CD4-positive, alpha-beta T cell treated with Interleukin-6 at 100 ng/mL for 8 hours (primary cell): ENCODE data around the gene ITFG2.

Experiments used
- DNase-seq: peaks from one replicate; pipeline ENCODE4 v3.0.0-alpha.2; 2020; ENCODE audit warnings: mixed read lengths, low spot score

Gene ITFG2

DNA sequence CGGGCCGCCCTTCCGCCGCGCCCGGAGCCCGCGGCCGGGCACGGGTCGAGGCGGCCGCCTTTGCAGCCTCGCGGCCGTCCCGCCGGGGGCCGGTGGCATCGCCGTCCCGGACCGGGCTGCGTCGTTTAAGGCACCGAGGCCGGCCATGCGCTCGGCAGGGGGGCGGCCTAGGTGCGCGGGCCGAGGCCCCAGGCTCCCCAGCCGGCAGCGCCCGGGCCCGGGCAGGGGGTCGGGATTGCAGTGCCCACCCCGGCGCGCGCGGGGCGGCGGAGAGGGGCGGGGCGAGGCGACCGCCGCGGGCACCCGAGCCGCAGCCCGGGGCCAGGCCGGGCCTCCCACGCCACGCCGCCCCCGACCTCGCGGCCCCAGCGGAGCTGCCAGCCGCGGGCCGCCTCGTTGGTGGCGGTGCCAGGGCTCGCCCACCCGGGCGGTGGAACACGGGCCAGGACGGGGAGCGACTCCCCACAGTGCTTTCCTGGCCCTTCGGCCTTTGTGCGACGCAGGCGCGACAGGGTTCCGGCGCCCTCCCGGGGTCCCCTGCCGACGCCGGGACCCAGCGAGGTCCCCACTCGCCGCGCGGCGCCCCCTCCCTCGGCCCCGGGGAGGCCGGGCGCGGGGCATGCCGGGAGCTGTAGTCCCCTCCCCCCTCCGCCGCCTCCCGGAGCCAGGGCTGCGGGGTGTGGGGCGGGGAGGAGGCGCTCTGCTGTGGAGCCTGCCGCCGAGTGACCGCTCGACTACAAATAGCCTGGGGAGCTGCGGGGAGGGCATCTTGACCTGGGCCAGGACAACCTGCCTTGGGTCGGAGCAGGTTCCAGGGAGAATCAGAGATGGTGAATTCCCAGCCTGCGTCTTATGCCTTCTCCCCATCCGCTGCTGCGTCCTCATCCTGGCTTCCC, 16.9 kb upstream of the ITFG2 start:
- peak; percentile 66 for DNase-seq

DNA sequence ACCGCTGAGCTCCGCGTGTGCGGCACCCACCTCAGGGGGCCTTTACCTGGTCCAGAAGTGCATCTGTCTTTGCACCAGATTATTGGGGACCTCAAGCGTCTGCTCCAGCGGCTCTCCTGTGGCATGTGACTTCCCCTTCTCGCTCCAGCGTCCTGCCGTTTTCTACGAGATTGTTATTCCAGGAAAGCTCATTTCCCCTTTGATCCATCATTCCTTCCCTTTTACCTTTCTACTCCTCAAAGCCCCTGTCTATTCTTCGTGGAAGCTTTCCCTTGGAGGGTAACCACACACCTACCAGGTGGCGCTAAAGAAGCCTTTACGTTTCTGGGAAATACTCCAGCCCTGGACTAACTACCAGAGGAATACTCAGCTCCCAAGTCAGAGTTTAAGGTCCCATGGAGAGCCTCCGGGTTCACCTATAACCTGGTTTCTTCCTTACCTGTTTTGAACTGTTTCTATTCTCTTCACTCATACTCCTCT, 16.2 kb upstream of the ITFG2 start:
- DNase-seq: no peak

DNA sequence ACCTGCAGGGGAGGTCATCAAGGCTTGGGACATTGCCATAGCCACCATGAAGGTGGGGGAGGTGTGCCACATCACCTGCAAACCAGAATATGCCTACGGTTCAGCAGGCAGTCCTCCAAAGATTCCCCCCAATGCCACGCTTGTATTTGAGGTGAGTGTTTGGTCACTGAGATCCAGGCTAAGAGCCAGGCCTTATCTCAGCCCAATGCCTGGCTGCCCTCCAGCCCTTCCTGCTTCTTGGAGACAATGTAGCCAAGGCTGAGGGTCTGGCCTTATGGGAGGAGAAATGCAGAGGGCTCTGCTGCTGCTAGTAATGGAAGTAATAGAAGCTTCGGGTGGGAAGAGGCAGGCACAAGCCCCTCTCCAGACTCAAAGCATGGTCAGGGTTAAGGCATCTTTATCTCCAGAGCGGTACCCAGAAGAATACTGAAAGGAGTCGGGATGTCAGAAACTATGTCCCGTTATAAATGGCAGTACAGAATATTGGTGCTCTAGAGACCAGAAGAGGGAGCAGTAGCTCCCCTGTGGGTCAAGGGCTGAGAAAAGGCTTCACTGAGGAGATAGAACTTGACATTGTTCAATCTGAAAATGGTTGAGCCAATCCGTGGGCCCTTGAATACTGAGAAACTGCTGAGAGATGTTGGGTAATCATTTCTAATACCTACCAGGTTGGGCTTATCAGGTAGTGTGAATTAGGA, 14.6 kb upstream of the ITFG2 start:
- DNase-seq: no peak

DNA sequence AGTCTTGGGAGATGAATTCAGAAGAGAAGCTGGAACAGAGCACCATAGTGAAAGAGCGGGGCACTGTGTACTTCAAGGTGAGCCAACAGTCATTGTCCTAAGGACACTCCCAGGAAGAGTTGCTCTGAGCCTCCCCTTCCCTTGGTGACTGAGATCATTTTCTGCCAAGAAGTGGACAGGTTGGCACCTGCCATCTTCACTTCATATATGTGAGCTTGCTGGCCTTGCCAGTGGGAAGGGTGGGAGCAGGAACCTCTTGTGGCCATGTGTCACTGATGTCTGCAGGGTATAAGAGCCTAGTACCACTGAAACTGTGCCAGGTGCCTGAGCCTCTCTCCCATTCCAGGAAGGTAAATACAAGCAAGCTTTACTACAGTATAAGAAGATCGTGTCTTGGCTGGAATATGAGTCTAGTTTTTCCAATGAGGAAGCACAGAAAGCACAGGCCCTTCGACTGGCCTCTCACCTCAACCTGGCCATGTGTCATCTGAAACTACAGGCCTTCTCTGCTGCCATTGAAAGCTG, 12.4 kb upstream of the ITFG2 start:
- DNase-seq: no peak

DNA sequence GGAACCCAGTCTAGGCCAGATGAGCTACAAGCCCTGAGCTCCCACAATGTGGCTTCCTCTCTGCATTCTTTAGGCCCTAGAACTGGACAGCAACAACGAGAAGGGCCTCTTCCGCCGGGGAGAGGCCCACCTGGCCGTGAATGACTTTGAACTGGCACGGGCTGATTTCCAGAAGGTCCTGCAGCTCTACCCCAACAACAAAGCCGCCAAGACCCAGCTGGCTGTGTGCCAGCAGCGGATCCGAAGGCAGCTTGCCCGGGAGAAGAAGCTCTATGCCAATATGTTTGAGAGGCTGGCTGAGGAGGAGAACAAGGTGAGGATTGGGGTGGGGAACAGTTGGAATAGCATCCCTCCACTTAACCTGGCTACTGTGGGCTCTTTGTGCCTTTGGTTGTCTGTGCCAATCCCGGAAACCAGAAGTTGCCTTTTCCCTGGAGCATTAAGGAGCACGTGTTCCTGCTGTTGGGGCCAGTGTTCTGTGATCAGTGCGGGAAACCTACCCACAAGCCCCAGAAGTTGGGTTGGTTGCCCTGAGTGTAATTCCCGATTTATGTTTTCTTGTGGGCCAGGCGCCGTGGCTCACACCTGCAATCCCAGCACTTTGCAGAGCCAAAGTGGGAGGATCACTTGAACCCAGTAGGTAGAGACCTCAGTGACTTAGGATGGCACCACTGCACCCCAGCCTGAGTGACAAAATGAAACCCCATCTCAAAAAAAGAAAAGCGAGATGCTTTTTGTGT, 11.3 kb upstream of the ITFG2 start:
- no peak for DNase-seq

DNA sequence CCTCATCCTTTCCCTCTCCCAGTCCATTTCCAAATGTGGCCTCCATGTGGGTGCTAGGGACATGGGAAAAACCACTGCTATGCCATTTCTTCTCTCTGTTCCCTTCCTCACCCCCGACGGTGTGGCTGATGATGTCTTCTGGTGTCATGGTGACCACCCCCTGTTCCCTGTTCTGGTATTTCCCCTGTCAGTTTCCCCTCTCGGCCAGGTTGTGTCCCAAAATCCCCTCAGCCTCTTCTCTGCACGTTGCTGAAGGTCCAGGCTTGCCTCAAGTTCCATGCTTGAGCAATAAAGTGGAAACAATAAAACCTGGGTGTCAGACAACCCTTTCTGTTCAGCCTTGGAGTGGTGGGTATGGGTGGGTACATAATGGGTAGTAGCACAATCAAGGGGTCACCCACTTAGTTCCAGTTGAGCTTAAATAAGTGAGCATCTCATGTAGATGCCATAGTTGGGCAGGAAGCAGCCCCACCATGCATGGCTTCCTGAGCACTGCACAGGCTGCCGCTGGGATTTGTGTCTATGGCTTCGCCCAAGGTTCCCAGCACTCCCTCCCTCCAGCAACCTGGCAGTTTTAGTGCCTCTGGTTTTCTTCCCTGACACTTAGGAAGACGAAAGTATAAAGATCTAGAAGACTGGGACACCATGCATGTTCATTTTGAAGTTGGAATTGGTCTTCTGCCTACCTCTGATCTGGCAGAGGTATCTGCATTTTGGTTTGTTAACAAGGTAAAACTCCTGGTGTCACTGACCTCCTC, 8.7 kb upstream of the ITFG2 start:
- no peak for DNase-seq

DNA sequence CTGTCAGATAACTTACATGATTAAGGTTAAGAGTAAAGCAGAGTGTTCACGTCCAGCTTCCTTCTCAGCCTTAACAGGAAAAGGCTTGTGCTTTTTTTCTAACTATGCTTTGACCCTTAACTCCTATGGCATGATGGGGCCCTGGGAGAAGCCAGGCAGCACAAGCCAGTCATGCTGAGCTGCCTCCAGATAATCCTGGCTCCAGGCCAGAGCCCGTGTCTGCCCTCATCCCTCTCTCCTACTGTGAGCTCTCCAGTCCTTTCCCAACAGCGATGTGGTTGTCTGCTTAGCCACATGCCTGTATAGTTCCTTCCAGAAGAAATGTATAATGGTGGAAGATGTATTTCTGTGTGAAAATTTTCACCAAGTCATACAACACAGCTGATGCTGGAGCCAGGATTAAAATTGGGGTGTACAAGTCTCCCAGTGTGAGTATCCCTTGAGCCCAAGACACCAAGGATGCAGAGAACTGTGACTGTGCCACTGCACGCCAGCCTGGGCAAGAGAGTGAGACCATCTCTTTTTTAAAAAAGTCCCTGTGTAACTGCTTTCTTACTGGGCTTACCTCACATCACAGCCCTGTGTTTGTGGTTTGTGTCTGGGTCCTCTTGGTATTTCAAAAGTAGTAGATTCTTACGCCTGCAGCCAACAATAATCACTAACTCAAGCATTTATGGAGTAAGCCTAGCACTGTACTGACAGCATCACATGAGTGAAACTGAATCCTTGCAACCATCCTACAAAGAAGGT, 7.9 kb upstream of the ITFG2 start:
- no peak for DNase-seq

DNA sequence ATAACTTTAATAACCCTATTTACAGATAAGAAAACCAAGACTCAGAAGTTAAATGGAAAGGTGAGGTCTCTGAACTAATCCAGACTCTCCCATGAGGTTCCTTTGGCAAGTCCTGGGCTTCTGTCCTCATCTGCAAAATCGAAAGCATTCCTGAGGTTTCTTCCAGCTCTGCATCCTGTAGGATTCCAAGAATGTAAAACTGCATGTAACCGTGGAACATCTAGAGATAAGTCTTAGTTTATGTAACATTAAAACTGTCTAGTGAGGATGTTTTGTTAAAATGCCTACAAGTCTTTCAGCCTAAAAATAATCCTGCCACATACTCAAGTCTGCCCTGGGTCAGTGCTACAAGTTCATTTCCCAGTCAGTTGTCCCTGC, 7.3 kb upstream of the ITFG2 start:
- no peak for DNase-seq

DNA sequence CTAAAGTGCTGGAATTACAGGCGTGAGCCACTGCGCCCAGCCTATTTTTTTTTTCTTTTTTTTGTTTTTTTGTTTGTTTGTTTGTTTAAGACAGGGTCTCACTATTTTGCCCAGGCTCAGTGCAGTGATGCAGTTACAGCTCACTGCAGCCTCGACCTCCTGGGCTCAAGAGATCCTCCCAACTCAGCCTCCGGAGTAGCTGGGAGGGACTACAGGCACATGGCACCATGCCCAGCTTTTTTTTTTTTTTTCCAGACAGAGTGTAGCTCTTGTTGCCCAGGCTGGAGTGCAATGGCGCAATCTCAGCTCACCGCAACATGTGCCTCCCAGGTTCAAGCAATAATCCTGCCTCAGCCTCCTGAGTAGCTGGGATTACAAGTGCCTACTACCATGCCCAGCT, 5.8 kb upstream of the ITFG2 start:
- no peak for DNase-seq

DNA sequence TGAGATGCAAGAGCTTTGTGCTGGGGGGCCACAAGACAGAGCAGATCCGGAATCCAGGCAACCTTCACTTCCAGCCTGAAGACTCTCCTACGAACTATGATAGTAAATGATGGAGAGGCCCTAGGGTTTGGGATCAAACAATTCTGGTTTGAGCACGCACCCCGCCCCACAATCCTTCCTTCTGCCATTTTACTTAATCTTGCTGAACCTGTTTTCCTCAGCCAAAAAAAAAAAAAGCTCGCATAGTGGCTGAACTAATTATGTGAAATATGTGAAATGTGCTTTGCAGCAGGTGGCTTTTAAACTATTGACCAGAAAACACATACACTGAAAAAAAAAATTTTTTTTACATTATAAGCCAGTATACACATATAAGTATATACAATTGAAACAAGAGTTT, 667 bp upstream of the ITFG2 start:
- DNase-seq: no peak

DNA sequence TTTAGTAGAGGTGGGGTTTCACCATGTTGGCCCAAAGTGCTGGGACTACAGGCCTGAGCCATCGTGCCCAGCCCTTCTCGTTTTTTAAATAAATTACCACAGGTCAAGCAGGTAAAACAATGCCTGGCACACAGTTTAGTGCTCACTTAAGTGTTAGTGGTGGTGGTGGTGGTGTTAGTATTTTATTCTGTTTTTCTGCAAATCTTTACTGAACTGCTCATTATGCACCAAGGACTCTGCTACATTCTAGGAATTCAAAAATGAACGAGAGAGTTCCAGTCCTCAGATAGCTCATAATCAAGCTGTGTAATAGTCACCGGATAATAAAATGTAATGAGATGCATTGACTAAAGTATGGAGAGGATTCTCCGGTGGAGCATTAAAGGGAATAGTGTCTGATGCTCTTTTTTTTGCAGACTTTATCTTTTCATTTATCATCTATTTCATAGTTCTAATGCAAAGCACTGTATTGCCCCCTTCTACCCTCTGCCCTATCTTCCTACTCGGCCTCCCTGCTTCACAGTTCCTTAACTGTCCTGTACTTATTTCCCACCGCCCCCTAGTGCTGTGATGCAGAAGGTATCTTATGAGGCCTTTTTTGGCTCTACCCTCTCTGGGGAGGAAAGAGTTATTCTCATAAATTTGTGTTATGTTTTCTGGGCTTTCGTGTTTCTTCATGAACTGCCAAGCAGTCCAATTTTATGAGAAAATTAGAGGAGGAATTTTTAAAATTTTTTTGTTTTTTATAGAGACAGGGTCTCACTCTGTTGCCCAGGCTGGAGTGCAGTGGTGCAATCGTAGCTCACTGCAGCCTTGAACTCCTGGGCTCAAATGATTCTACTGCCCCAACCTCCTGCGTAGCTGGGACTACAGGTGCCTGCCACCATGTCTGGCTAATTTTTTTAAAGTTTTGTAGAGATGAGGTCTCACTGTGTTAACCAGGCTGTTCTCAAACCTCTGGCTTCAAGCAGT, 1.0 kb downstream of the ITFG2 start:
- DNase-seq: peak; percentile 43

DNA sequence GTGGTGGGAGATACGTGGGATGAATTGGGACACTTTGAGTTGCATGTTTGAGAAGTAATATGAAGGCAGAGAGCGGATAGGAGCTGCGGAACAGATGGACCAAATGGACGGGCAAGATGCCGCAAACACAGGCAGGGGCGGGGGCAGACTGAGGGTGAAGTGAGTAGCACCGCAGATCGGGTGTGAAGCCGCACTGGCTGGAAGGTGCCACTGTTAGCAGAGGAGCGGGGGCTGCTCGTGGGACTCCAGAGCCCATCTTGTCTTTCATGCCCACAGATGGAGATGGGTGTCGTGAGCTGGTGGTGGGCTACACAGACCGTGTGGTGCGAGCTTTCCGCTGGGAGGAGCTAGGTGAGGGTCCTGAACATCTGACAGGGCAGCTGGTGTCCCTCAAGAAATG, 7.3 kb downstream of the ITFG2 start:
- no peak for DNase-seq

DNA sequence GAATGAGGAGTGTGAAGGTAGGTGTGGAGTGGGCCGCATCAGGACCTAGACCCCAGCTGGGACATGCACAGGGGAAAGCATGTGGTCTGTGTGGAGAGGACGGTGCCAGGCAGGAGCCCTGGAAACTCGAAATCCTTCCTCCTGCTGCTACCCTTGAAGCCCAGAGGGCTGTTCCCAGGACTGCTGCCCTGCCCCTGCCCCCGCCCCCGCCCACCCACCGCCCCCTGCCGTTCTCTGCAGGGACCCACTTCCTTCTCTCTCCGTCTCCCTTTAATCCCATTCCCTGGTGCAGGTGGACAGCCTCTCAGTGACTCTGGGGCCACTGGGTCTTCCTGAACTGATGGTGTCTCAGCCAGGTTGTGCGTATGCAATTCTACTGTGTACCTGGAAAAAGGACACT, 8.0 kb downstream of the ITFG2 start:
- DNase-seq: no peak

DNA sequence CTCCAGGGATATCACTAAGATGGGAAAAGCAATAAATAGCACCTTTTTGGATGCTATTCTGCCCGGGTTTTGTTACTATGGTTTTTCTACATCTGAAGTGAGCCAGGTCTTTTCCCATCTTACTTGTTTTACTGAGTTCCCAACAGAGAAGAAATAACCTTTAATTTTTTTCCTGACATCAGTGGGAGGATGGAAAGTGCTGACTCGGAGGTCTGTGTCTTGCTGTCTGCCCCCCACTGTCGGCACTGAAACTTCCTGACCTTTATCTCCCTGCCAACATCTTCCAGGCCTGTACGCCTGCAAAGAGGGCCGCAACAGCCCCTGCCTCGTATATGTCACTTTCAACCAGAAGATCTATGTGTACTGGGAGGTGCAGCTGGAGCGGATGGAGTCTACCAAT, 11.0 kb downstream of the ITFG2 start:
- no peak for DNase-seq

DNA sequence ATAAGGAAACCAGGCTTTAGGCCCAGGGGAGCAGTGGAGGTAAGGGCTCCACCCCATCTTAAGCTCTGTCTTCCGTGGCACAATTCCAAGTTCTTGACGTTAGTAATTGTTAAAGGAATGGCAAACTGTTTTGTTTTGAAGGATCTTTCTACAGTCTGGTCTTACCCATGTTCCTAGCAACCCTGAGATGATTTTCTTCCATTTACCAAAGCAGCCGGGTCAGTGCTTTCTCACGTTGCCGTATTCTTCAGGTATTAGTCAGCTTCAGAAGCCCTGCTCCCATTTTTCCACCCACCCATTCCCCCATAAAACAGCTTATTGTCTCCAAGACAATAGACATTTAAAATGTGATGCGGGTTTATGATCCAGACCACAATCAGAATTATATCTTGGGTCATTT, 12.1 kb downstream of the ITFG2 start:
- no peak for DNase-seq

DNA sequence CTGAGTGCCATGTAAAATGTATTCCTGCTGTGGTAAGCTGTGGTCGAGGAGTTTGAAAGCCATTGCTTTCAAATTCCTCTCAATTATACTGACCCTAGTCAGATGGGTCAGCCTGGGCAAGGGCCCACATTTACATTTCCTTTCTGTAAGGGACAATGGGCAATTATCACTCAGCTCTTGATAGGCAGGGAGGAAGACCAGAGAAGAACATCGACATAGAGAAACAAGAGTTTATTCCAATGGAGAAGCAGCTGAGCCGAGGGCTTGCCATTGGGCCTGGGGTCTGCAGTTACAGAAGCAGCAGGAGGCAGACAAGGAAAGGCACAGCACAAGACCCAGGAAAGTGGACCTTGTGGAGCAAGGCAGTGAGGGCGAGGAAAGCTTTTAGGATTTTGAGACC, 12.7 kb downstream of the ITFG2 start:
- DNase-seq: no peak

DNA sequence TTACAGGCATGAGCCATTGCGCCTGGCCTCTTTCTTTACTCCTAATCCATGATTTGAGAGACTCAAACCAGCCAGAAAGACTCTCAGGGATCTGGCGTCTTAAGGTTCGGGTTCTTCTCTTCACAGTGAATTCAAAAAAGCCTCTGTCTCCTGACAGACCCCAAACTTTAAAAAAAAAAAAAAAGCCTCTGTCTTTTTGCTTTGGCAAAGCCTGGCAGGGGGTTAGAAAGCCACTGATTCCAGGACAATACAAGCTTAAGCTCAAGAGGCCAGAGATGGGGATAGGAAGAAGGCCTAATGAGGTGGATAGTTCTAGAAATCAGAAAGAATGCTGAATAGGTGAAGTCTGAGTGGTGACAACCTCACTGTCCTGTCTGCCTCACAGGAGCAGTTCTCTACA, 13.6 kb downstream of the ITFG2 start:
- DNase-seq: no peak

DNA sequence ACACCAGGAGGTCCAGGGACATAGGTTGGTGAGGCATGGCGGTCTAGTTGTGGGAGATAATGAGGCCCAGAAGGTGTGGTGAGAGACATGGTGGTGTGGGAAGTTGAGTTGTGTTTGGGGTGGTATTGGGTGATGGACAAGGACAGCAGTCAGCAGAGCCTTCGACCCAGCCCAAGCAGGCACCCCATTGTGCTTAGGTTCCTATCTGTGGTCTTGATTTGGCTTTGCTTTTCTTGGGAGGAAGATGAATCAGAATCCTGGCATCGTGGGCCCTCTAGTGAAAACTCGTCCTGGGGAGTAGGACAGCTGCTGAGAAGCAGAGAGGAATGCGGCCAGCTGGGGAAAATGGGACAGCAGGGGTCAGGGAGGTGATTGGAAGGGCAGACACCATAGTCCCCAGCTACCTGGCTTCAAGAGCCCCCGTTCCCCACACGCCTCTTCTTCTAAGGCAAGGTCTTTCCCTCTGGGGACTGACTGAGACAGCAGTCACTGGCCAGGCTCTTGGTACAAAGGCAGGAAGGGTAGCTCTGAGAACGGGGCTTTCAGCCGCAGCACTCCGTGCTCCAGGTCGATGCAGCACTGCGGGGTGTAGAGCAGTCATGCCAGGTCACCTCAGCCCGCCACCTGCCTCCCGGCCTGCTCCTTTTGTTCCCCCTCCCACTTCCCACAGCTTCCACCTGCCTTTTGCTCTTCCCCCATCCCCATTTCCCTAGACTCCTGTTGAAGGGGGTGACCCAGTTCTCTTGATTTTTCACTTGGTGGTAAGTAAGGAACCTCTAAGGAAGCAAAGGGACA, 14.4 kb downstream of the ITFG2 start:
- DNase-seq: no peak

DNA sequence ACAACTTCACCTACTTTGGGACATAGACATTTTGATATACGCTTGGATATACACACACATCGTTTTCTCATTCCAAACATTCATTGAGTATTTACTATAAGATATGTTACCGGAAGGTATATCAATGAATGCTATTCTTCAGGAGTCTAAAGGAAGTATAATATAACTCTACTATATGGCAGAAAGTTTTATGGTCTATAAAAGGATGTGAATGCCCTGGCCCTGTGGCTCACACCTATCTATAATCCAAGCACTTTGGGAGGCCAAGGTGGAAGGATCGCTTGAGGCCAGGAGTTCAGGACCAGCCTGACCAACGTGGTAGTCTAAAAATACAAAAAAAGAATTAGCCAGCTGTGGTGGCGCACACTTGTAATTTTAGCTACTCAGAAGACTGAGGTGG, 16.8 kb downstream of the ITFG2 start:
- DNase-seq: no peak
